Measurements from ENCODE around the gene MPND.

Gene MPND

DNA sequence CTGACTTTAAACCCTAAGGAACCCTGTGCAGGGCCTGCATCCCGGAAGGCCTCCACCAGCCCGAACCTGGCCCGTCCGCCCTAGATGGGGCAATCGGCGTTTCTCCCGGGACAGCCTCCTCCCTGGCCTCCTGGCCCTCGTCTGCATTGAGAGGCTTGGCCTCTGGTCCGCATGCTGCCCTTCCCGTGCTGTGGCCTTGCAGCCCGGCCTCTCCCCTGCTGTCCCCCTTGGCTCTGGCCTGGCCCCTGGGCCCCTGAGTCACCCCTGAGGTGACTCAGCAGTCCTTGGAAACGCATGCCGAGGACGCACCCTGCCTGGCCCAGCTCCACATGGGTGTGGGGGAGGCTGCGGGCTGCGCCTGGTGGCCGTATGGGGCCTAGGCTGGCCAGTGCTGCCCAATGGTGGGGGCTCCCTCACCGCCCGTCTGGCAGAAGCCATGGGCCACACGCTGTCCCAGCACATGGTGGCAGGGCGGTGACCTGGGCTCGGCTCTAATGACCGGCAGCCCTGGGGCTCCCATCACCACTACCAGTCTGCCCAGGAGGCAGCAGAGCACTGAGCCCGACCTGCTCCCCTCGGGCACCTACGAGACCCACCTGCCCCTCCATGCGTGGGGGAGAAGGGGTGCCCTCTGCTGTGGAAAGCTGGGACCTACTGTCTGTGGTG is 31.3 kb downstream of the MPND start:
- TF ChIP-seq, protein P1, sequence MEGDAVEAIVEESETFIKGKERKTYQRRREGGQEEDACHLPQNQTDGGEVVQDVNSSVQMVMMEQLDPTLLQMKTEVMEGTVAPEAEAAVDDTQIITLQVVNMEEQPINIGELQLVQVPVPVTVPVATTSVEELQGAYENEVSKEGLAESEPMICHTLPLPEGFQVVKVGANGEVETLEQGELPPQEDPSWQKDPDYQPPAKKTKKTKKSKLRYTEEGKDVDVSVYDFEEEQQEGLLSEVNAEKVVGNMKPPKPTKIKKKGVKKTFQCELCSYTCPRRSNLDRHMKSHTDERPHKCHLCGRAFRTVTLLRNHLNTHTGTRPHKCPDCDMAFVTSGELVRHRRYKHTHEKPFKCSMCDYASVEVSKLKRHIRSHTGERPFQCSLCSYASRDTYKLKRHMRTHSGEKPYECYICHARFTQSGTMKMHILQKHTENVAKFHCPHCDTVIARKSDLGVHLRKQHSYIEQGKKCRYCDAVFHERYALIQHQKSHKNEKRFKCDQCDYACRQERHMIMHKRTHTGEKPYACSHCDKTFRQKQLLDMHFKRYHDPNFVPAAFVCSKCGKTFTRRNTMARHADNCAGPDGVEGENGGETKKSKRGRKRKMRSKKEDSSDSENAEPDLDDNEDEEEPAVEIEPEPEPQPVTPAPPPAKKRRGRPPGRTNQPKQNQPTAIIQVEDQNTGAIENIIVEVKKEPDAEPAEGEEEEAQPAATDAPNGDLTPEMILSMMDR (conservative IDR thresholded peaks at IDR 0.05): no peak
- no peak overlapping the region for H3K27ac ChIP-seq

DNA sequence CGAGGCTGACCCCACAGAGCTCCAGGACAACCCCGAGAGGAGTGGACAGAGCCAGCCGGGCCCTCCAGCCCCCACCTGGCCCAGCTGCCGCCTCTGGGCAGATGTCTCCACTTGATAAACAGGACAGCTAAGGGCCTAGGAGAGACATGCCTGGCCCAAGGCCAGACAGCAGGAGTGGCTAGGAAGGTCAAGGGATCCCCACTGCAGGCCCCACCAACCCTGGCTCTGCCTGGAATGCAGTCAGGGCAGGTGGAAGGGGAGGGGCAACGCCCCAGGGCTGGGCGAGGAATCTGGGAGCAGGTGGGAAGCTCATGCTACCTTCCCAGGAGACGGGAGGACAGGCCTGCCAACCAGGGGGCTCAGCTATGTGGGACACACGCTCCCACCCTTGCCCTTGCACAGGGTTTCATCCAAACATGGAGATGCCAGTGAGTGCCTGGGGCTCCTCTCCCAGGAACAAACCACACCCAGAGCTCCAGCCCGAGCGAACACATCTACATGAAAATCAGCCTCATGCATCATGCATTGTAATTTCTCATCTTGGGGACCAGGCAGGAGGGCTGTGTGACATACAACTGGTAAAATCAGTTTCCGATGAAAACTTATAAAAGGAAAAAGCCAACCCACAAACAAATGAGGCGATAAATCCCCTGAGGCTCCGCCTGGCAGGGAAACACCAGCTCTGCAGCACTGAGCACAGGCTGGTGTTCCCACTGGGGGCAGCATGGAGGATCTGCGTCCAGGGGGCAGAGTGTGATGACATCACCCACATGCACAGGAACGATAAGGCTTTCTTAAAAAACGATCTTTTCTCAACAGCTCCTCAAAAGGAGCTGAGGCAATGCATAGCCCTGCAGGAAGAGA is 32.0 kb downstream of the MPND start:
- H3K27ac ChIP-seq: no peak overlapping the region

GRCh38 chr19:4376028-4376670 is 32.8 kb downstream of the MPND start:
- no peak overlapping the region for H3K27ac ChIP-seq
- TF ChIP-seq, protein P1 (conservative IDR thresholded peaks at IDR 0.05): no peak

More for the DNA sequence above, 32.0 kb downstream of the MPND start:
- TF ChIP-seq, protein P1 (conservative IDR thresholded peaks at IDR 0.05): no peak

- TF ChIP-seq, protein P1 (conservative IDR thresholded peaks at IDR 0.05): no peak
- no peak overlapping the region for H3K27ac ChIP-seq
Measured at GRCh38 chr19:4376671-4376990, 33.3 kb downstream of the MPND start.

- no peak overlapping the region for H3K27ac ChIP-seq
- TF ChIP-seq, protein P1 (conservative IDR thresholded peaks at IDR 0.05): no peak
Measured at GRCh38 chr19:4376991-4377781, 33.8 kb downstream of the MPND start.

GRCh38 chr19:4378886-4379285 is 35.5 kb downstream of the MPND start:
- TF ChIP-seq, protein P1 (conservative IDR thresholded peaks at IDR 0.05): no peak
- no peak overlapping the region for H3K27ac ChIP-seq
